Measurements from ENCODE around the gene SLIT3. TPM values are rescaled to one million over a fixed set of nuclear protein-coding genes. Genes with fewer than 3 reads are reported as not detected.

The SLIT3 gene
- total RNA-seq, 1 experiment from 2014 or later, result not detected

- Histone ChIP-seq H3K9me2 (replicated peaks; ENCODE audit: insufficient read depth, low read length) (no peaks in the 10 kb centered on the region), H3K4me1 (ENCODE audit: low read length) (no peaks in the 10 kb centered on the region), H3K9ac (ENCODE audit: low read length) (no peak overlapping the region), H3K27ac (ENCODE audit: low read length) (no peak overlapping the region), H3K36me3 (ENCODE audit: insufficient read depth, low read length) (no peaks in the 10 kb centered on the region), H4K20me1 (ENCODE audit: insufficient read depth, low read depth, low read length) (no peaks in the 10 kb centered on the region), H2AFZ (ENCODE audit: low read length) (no peak overlapping the region), H3K27me3 (ENCODE audit: low read length) (no peaks in the 10 kb centered on the region), H3K4me3 (ENCODE audit: low read length) (no peak overlapping the region), H3K9me3 (ENCODE audit: low read length) (no peaks in the 10 kb centered on the region), H3K79me2 (ENCODE audit: low read length) (no peaks in the 10 kb centered on the region), H3K4me2 (ENCODE audit: low read depth, low read length, poor library complexity, severe bottlenecking) (no peak overlapping the region)
- no peak for DNase-seq
Measured at GRCh38 chr5:168689260-168689659, 611.7 kb downstream of the SLIT3 start.

GRCh38 chr5:168686837-168687236 lies 614.1 kb downstream of the SLIT3 start:
- H3K4me2 ChIP-seq (ENCODE audit: low read depth, low read length, poor library complexity, severe bottlenecking), result no peak overlapping the region
- H3K9ac ChIP-seq (ENCODE audit: low read length), result no peak overlapping the region
- H3K27ac ChIP-seq (ENCODE audit: low read length), result no peak overlapping the region
- no peaks in the 10 kb centered on the region for H3K4me1 ChIP-seq (ENCODE audit: low read length)
- no peaks in the 10 kb centered on the region for H3K27me3 ChIP-seq (ENCODE audit: low read length)
- DNase-seq, result no peak
- no peaks in the 10 kb centered on the region for H3K79me2 ChIP-seq (ENCODE audit: low read length)
- H3K4me3 ChIP-seq (ENCODE audit: low read length), result no peak overlapping the region
- H3K36me3 ChIP-seq (ENCODE audit: insufficient read depth, low read length), result no peaks in the 10 kb centered on the region
- H3K9me3 ChIP-seq (ENCODE audit: low read length), result no peaks in the 10 kb centered on the region
- no peaks in the 10 kb centered on the region for H4K20me1 ChIP-seq (ENCODE audit: insufficient read depth, low read depth, low read length)
- no peaks in the 10 kb centered on the region for H3K9me2 ChIP-seq (replicated peaks; ENCODE audit: insufficient read depth, low read length)
- no peak overlapping the region for H2AFZ ChIP-seq (ENCODE audit: low read length)

GRCh38 chr5:168685566-168685965 lies 615.4 kb downstream of the SLIT3 start:
- no peak overlapping the region for H2AFZ ChIP-seq (ENCODE audit: low read length)
- no peaks in the 10 kb centered on the region for H3K9me3 ChIP-seq (ENCODE audit: low read length)
- no peak overlapping the region for H3K4me3 ChIP-seq (ENCODE audit: low read length)
- no peaks in the 10 kb centered on the region for H4K20me1 ChIP-seq (ENCODE audit: insufficient read depth, low read depth, low read length)
- H3K9me2 ChIP-seq (replicated peaks; ENCODE audit: insufficient read depth, low read length), result no peaks in the 10 kb centered on the region
- no peak overlapping the region for H3K4me2 ChIP-seq (ENCODE audit: low read depth, low read length, poor library complexity, severe bottlenecking)
- DNase-seq, result no peak
- H3K4me1 ChIP-seq (ENCODE audit: low read length), result no peaks in the 10 kb centered on the region
- no peaks in the 10 kb centered on the region for H3K36me3 ChIP-seq (ENCODE audit: insufficient read depth, low read length)
- H3K79me2 ChIP-seq (ENCODE audit: low read length), result no peaks in the 10 kb centered on the region
- no peaks in the 10 kb centered on the region for H3K27me3 ChIP-seq (ENCODE audit: low read length)
- no peak overlapping the region for H3K9ac ChIP-seq (ENCODE audit: low read length)
- H3K27ac ChIP-seq (ENCODE audit: low read length), result no peak overlapping the region

- H3K9me3 ChIP-seq (ENCODE audit: low read length), result no peaks in the 10 kb centered on the region
- no peaks in the 10 kb centered on the region for H3K9me2 ChIP-seq (replicated peaks; ENCODE audit: insufficient read depth, low read length)
- no peaks in the 10 kb centered on the region for H4K20me1 ChIP-seq (ENCODE audit: insufficient read depth, low read depth, low read length)
- H3K4me2 ChIP-seq (ENCODE audit: low read depth, low read length, poor library complexity, severe bottlenecking), result no peak overlapping the region
- no peaks in the 10 kb centered on the region for H3K4me1 ChIP-seq (ENCODE audit: low read length)
- no peaks in the 10 kb centered on the region for H3K27me3 ChIP-seq (ENCODE audit: low read length)
- H3K4me3 ChIP-seq (ENCODE audit: low read length), result no peak overlapping the region
- H3K36me3 ChIP-seq (ENCODE audit: insufficient read depth, low read length), result no peaks in the 10 kb centered on the region
- no peak overlapping the region for H2AFZ ChIP-seq (ENCODE audit: low read length)
- H3K79me2 ChIP-seq (ENCODE audit: low read length), result no peaks in the 10 kb centered on the region
- no peak for DNase-seq
- H3K27ac ChIP-seq (ENCODE audit: low read length), result no peak overlapping the region
- no peak overlapping the region for H3K9ac ChIP-seq (ENCODE audit: low read length)
Measured at GRCh38 chr5:168683927-168684295, 617.0 kb downstream of the SLIT3 start.

- Histone ChIP-seq H3K79me2 (ENCODE audit: low read length) (no peaks in the 10 kb centered on the region), H3K4me2 (ENCODE audit: low read depth, low read length, poor library complexity, severe bottlenecking) (no peak overlapping the region), H3K4me3 (ENCODE audit: low read length) (no peak overlapping the region), H3K9me3 (ENCODE audit: low read length) (no peaks in the 10 kb centered on the region), H3K36me3 (ENCODE audit: insufficient read depth, low read length) (no peaks in the 10 kb centered on the region), H3K9me2 (replicated peaks; ENCODE audit: insufficient read depth, low read length) (no peaks in the 10 kb centered on the region), H3K27ac (ENCODE audit: low read length) (no peak overlapping the region), H3K27me3 (ENCODE audit: low read length) (no peaks in the 10 kb centered on the region), H2AFZ (ENCODE audit: low read length) (no peak overlapping the region), H4K20me1 (ENCODE audit: insufficient read depth, low read depth, low read length) (no peaks in the 10 kb centered on the region), H3K9ac (ENCODE audit: low read length) (no peak overlapping the region), H3K4me1 (ENCODE audit: low read length) (no peaks in the 10 kb centered on the region)
- DNase-seq, result no peak
Measured at GRCh38 chr5:168683247-168683926, 617.6 kb downstream of the SLIT3 start.

GRCh38 chr5:168681556-168682183 lies 619.3 kb downstream of the SLIT3 start:
- Histone ChIP-seq H3K36me3 (ENCODE audit: insufficient read depth, low read length) (no peaks in the 10 kb centered on the region), H4K20me1 (ENCODE audit: insufficient read depth, low read depth, low read length) (no peaks in the 10 kb centered on the region), H3K9me2 (replicated peaks; ENCODE audit: insufficient read depth, low read length) (no peaks in the 10 kb centered on the region), H3K27me3 (ENCODE audit: low read length) (no peaks in the 10 kb centered on the region), H3K27ac (ENCODE audit: low read length) (no peak overlapping the region), H3K9ac (ENCODE audit: low read length) (no peak overlapping the region), H3K9me3 (ENCODE audit: low read length) (no peaks in the 10 kb centered on the region), H3K4me2 (ENCODE audit: low read depth, low read length, poor library complexity, severe bottlenecking) (no peak overlapping the region), H3K4me3 (ENCODE audit: low read length) (no peak overlapping the region), H3K79me2 (ENCODE audit: low read length) (no peaks in the 10 kb centered on the region), H3K4me1 (ENCODE audit: low read length) (no peaks in the 10 kb centered on the region), H2AFZ (ENCODE audit: low read length) (no peak overlapping the region)
- no peak for DNase-seq

GRCh38 chr5:168680395-168680794 lies 620.5 kb downstream of the SLIT3 start:
- H3K4me3 ChIP-seq (ENCODE audit: low read length), result no peak overlapping the region
- DNase-seq, result no peak
- no peaks in the 10 kb centered on the region for H3K4me1 ChIP-seq (ENCODE audit: low read length)
- H3K9me2 ChIP-seq (replicated peaks; ENCODE audit: insufficient read depth, low read length), result no peaks in the 10 kb centered on the region
- no peaks in the 10 kb centered on the region for H3K36me3 ChIP-seq (ENCODE audit: insufficient read depth, low read length)
- no peaks in the 10 kb centered on the region for H3K9me3 ChIP-seq (ENCODE audit: low read length)
- H3K4me2 ChIP-seq (ENCODE audit: low read depth, low read length, poor library complexity, severe bottlenecking), result no peak overlapping the region
- H3K9ac ChIP-seq (ENCODE audit: low read length), result no peak overlapping the region
- H4K20me1 ChIP-seq (ENCODE audit: insufficient read depth, low read depth, low read length), result no peaks in the 10 kb centered on the region
- H3K27ac ChIP-seq (ENCODE audit: low read length), result no peak overlapping the region
- H3K27me3 ChIP-seq (ENCODE audit: low read length), result no peaks in the 10 kb centered on the region
- H3K79me2 ChIP-seq (ENCODE audit: low read length), result no peaks in the 10 kb centered on the region
- H2AFZ ChIP-seq (ENCODE audit: low read length), result no peak overlapping the region

- DNase-seq, result peak; percentile 88
- no peaks in the 10 kb centered on the region for H3K27me3 ChIP-seq (ENCODE audit: low read length)
- no peaks in the 10 kb centered on the region for H3K9me2 ChIP-seq (replicated peaks; ENCODE audit: insufficient read depth, low read length)
- no peak overlapping the region for H3K27ac ChIP-seq (ENCODE audit: low read length)
- no peaks in the 10 kb centered on the region for H3K79me2 ChIP-seq (ENCODE audit: low read length)
- no peaks in the 10 kb centered on the region for H4K20me1 ChIP-seq (ENCODE audit: insufficient read depth, low read depth, low read length)
- H3K36me3 ChIP-seq (ENCODE audit: insufficient read depth, low read length), result no peaks in the 10 kb centered on the region
- H3K4me3 ChIP-seq (ENCODE audit: low read length), result no peak overlapping the region
- H3K4me1 ChIP-seq (ENCODE audit: low read length), result no peaks in the 10 kb centered on the region
- no peaks in the 10 kb centered on the region for H3K9me3 ChIP-seq (ENCODE audit: low read length)
- H2AFZ ChIP-seq (ENCODE audit: low read length), result no peak overlapping the region
- no peak overlapping the region for H3K4me2 ChIP-seq (ENCODE audit: low read depth, low read length, poor library complexity, severe bottlenecking)
- no peak overlapping the region for H3K9ac ChIP-seq (ENCODE audit: low read length)
Measured at GRCh38 chr5:168679515-168679920, 621.4 kb downstream of the SLIT3 start.

Measured in Karpas-422 (cell line).